GM12873 (cell line): Measurements from ENCODE around the gene NR1H3.

Experiments
- TF ChIP-seq, protein P1 (sequence below): IDR thresholded peaks from 2 replicates; pipeline ENCODE4 v1.5.1; 2012; ENCODE audit warnings: low read depth, mild to moderate bottlenecking, moderate library complexity, low read length, control low read depth; ENCODE audit not compliant: insufficient read depth; ENCODE audit errors: missing control alignments

The NR1H3 gene

DNA sequence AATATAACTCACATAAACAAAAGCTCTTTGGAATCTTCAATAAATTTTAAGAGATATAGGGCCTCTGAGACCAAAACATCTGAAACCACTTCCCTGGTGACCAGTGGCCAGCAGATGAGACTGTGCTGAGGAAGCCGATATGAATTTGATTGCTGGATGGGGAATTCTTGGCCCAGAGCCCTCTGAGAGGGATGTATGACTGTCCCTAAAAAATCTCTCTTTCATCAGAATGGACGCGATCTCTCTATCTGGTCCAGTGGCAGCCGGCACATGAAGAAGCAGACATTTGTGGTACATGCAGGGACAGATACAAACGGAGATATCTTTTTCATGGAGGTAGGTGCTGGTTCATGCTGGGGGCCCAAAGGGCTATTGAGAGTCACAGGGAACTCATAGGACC, 57.2 kb downstream of the NR1H3 start:
- TF ChIP-seq, protein P1, sequence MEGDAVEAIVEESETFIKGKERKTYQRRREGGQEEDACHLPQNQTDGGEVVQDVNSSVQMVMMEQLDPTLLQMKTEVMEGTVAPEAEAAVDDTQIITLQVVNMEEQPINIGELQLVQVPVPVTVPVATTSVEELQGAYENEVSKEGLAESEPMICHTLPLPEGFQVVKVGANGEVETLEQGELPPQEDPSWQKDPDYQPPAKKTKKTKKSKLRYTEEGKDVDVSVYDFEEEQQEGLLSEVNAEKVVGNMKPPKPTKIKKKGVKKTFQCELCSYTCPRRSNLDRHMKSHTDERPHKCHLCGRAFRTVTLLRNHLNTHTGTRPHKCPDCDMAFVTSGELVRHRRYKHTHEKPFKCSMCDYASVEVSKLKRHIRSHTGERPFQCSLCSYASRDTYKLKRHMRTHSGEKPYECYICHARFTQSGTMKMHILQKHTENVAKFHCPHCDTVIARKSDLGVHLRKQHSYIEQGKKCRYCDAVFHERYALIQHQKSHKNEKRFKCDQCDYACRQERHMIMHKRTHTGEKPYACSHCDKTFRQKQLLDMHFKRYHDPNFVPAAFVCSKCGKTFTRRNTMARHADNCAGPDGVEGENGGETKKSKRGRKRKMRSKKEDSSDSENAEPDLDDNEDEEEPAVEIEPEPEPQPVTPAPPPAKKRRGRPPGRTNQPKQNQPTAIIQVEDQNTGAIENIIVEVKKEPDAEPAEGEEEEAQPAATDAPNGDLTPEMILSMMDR = no peak

DNA sequence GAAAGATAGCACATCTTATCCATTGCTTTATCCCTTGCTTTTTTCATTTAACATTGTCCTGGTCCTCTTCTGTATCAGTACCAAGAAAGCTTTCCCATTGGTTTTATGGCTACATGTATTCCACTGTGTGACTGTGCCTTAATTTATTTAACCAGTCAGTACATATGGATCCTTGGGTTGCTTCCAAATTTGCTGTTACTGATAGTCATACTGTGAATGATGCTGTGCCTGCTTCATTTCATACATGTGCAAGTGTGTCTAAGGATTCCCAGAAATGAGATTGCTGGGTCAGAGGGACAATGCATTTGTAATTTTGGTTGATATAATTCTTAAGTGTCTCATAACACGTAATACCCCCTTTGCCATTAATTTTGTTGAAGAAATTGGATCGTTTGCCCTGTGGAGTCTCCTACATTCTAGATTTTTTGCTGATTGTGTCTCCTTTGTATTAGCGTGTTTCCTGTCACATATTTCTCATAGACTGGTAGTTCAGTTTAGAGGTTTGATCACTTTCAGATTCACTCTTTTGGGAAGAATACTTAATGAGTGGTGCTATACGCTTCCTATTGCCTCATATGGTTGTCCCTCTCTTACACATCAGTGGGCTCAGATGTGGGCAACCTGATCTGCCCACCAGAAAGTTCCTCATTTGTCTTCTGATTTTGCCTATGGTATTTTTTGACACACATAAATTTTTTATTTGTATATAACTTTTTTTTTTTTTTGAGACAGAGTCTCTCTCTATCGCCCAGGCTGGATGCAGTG, 59.5 kb downstream of the NR1H3 start:
- TF ChIP-seq, protein P1 = no peak

DNA sequence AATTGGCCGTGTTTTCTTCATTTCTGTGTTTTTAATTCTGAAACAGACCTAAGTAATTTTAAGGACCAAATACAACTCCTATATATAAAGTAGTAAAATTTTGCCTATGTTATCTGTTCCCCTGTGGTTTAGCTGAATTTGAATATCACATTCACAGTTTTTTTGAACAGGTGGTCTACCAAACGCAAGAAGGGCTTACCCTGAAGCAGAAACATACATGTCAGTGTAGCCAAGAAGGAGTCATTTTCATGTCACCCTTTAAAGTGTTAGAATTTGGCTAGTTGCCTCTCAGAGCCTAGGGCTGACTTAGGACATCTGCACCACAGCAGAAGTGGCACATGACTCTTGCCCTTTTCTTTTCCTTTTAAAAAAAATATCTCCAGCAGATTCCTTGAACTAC, 60.4 kb downstream of the NR1H3 start:
- TF ChIP-seq, protein P1 = no peak
